Colonic mucosa (tissue), 4 donors: ENCODE results near the gene CYP2A7. TPM values are rescaled to one million over a fixed set of nuclear protein-coding genes. Genes with fewer than 3 reads are reported as not detected.
A peak's percentile ranks its signal among the peaks of the same experiment; 100 is the strongest.
"Not testable (repeated sequence)": the region's sequence is repeated elsewhere in the genome, so short reads cannot be mapped to it uniquely, and the experiment has no call there.

ENCODE experiments used
- DNase-seq: peaks from one replicate; pipeline ENCODE4 v3.0.0-alpha.2; 2020
- H3K27ac ChIP-seq: fragments of 200-600 bp; one replicate; pipeline ENCODE4 v1.8.0; 2021
- H3K27me3 ChIP-seq: fragments of 200-600 bp; one replicate; pipeline ENCODE4 v1.8.0; 2021
- H3K36me3 ChIP-seq: fragments of 200-600 bp; one replicate; pipeline ENCODE4 v1.8.0; 2021
- H3K4me1 ChIP-seq: fragments of 200-600 bp; one replicate; pipeline ENCODE4 v1.8.0; 2021; ENCODE audit warnings: mild to moderate bottlenecking
- H3K4me3 ChIP-seq: fragments of 200-600 bp; one replicate; pipeline ENCODE4 v1.8.0; 2021
- H3K9ac ChIP-seq, 2 donors: one replicate each; pipeline ENCODE4 v1.7.0; 2013; ENCODE audit warnings: control low read depth in 2 of 2, low read depth in 2 of 2, low read length in 2 of 2
- H3K9me3 ChIP-seq: fragments of 200-600 bp; one replicate; pipeline ENCODE4 v1.8.0; 2021
- intact Hi-C: fragments of 100-400 bp; cut with DNase I; formaldehyde crosslinking; loops from one replicate; pipeline ENCODE4 v1.14.1; 2022
- total RNA-seq, 2 donors: library from RNA; stranded (reverse); fragmentation: NEBNext Ultra II Directional in 1 of 2; extraction: Animal tissue kit (Norgen Biotek cat#: 25700) in 1 of 2; gene quantifications; one replicate each; pipeline ENCODE4 v1.2.1, GENCODE V29; 2021
- TF ChIP-seq, protein P1 (sequence below): fragments of 200-600 bp; IDR thresholded peaks from one replicate; pipeline ENCODE4 v1.8.0; 2022; ENCODE audit warnings: antibody characterized with exemption, mild to moderate bottlenecking
- donor health status: healthy.
- donor health status: DM: no; HTN: no; CAD: no.
- donor health status: DM: no; HTN: no; CAD: no.

CYP2A7 gene
- under 1 TPM in 1 of 2 donors, not detected in 1; 0.37 TPM for total RNA-seq

- H3K36me3 ChIP-seq, H3K9ac ChIP-seq, H3K4me3 ChIP-seq, intact Hi-C loops, H3K4me1 ChIP-seq, H3K9me3 ChIP-seq, H3K27me3 ChIP-seq, H3K27ac ChIP-seq: not testable (repeated sequence)
- DNase-seq: peak; percentile 19
Observed at GRCh38 chr19:40882062-40882461, at the start of gene CYP2A7. CYP2A7 (minus strand) TSS chr19:40882231; CDS start chr19:40882210, 21 bp downstream.

DNA sequence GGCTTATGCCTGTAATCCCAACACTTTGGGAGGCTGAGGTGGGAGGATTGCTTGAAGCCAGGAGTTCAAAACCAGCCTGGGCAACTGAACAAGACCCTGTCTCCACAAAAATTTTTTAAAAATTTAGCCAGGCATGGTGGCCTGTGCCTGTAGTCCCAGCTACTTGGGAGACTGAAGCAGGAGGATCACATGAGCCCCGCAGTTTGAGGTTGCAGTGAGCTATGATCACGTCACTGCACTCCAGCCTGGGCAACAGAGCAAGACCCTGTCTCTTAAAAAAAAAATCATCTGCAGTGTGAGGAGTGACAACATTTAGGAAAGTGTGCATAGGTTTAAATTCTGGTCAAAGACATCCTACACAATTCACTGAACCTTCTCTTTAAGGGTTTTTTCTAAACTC is 48.8 kb upstream of the CYP2A7 start:
- intact Hi-C loops, H3K9ac ChIP-seq, H3K4me3 ChIP-seq, H3K36me3 ChIP-seq, H3K4me1 ChIP-seq, H3K27me3 ChIP-seq, DNase-seq, H3K9me3 ChIP-seq, H3K27ac ChIP-seq: not testable (repeated sequence)

DNA sequence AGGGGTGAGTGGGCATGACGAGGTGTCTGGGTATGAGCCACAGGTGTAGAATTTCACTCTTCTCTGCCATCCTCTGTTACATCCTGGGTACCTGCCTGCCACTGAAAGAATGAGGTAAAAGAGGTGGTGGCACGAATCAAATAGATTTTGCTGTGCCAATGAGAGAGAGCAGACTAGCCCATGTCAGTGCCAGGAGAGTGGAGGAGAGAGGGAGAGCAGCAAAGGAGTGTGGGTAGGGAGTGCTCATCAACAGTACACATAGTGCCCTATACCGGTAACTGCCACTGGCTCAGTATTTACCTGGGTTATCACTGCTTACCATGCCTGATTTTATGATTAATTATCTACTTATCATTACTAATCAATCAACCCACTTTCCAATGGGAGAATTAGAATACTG is 47.9 kb upstream of the CYP2A7 start:
- H3K9ac ChIP-seq, H3K27me3 ChIP-seq, intact Hi-C loops, H3K9me3 ChIP-seq, DNase-seq, H3K4me3 ChIP-seq, H3K36me3 ChIP-seq, H3K4me1 ChIP-seq, H3K27ac ChIP-seq: not testable (repeated sequence)

GRCh38 chr19:40928850-40929249 is 46.8 kb upstream of the CYP2A7 start:
- H3K27me3 ChIP-seq: no peaks in the 10 kb centered on the region
- TF ChIP-seq, protein P1, sequence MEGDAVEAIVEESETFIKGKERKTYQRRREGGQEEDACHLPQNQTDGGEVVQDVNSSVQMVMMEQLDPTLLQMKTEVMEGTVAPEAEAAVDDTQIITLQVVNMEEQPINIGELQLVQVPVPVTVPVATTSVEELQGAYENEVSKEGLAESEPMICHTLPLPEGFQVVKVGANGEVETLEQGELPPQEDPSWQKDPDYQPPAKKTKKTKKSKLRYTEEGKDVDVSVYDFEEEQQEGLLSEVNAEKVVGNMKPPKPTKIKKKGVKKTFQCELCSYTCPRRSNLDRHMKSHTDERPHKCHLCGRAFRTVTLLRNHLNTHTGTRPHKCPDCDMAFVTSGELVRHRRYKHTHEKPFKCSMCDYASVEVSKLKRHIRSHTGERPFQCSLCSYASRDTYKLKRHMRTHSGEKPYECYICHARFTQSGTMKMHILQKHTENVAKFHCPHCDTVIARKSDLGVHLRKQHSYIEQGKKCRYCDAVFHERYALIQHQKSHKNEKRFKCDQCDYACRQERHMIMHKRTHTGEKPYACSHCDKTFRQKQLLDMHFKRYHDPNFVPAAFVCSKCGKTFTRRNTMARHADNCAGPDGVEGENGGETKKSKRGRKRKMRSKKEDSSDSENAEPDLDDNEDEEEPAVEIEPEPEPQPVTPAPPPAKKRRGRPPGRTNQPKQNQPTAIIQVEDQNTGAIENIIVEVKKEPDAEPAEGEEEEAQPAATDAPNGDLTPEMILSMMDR: no peak
- DNase-seq: no peak
- H3K4me1 ChIP-seq: no peaks in the 10 kb centered on the region
- intact Hi-C loops: no loop called here
- H3K36me3 ChIP-seq: no peaks in the 10 kb centered on the region
- H3K27ac ChIP-seq: no peak overlapping the region
- H3K4me3 ChIP-seq: no peak overlapping the region
- no peaks in the 10 kb centered on the region for H3K9me3 ChIP-seq
- no peak overlapping the region for H3K9ac ChIP-seq

- intact Hi-C loops: no loop called here
- Histone ChIP-seq H3K9ac (no peak overlapping the region), H3K4me1 (no peaks in the 10 kb centered on the region), H3K27ac (no peak overlapping the region), H3K9me3 (no peaks in the 10 kb centered on the region), H3K4me3 (no peak overlapping the region), H3K36me3 (no peaks in the 10 kb centered on the region), H3K27me3 (no peaks in the 10 kb centered on the region)
- DNase-seq: no peak
- TF ChIP-seq, protein P1: no peak
Observed at GRCh38 chr19:40927567-40927966, 45.5 kb upstream of the CYP2A7 start.

GRCh38 chr19:40926276-40926675 is 44.2 kb upstream of the CYP2A7 start:
- intact Hi-C loops, H3K4me3 ChIP-seq, H3K4me1 ChIP-seq, H3K36me3 ChIP-seq, H3K9me3 ChIP-seq, H3K27me3 ChIP-seq, DNase-seq, H3K9ac ChIP-seq, H3K27ac ChIP-seq: not testable (repeated sequence)

DNA sequence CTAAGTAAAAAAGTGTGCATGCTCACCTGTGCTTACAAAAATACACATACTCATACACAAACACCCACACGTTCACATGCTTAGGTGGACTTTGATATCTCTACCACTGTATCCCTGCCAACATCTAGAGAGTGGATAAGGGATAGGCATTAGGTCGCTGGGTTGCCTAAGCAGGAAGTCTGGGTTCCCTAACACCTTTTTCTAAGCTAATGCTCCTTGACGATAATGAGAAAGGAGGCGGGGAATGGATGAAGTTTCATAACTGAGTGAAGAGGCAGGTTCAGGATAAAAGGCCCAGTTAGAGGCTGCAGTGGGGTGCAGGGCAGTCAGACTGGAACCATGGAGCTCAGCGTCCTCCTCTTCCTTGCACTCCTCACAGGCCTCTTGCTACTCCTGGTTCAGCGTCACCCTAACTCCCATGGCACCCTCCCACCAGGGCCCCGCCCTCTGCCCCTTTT is 41.9 kb upstream of the CYP2A7 start:
- H3K9me3 ChIP-seq: no peaks in the 10 kb centered on the region
- H3K27ac ChIP-seq: no peak overlapping the region
- no peak overlapping the region for H3K4me3 ChIP-seq
- TF ChIP-seq, protein P1: no peak
- no peaks in the 10 kb centered on the region for H3K27me3 ChIP-seq
- H3K36me3 ChIP-seq: no peaks in the 10 kb centered on the region
- H3K4me1 ChIP-seq: peaks cover 5% of the 10 kb centered on the region
- DNase-seq: peak; percentile 31
- intact Hi-C loops: no loop called here
- H3K9ac ChIP-seq: peak overlapping the region in 1 of 2 donors; percentile 19

DNA sequence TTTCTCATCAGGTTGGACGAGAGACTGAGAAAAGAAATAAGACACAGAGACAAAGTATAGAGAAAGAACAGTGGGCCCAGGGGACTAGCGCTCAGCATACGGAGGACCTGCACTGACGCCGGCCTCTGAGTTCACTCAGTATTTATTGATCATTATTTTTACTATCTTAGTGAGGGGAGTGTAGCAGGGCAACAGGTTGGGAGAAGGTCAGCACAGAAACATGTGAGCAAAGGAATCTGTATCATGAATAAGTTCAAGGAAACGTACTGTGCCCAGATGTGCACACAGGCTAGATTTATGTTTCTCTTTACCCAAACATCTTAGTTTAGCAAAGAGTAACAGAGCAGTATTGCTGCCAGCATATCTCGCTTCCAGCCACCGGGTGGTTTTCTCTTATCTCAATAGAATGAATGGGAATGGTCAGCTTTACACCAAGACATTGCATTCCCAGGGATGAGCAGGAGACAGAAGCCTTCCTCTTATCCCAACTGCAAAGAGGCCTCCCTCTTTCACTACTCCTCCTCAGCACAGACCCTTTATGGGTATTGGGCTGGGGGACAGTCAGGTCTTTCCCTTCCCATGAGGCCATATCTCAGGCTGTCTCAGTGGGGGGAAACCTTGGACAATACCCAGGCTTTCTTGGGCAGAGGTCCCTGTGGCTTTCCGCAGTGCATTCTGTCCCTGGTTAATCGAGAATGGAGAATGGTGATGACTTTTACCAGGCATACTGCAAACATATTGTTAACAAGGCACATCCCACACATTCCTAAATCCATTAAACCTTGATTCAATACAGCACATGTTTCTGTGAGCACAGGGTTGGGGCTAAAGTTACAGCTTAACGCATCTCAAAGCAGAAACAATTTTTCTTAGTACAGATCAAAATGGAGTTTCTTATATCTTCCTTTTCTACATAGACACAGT is 40.5 kb upstream of the CYP2A7 start:
- H3K9ac ChIP-seq, H3K4me1 ChIP-seq, H3K4me3 ChIP-seq, DNase-seq, H3K27me3 ChIP-seq, intact Hi-C loops, H3K9me3 ChIP-seq, H3K36me3 ChIP-seq: not testable (repeated sequence)
- peak overlapping the region; percentile 75 for H3K27ac ChIP-seq
